Chondrocyte (in vitro differentiated cells): Measurements from ENCODE around the gene CYP27C1. TPM values are rescaled to one million over a fixed set of nuclear protein-coding genes. Genes with fewer than 3 reads are reported as not detected.

ENCODE experiments used
- DNase-seq: peaks from one replicate; pipeline ENCODE4 v3.0.0; 2021; ENCODE audit warnings: mixed read lengths, low spot score
- H3K27ac Mint-ChIP-seq: one replicate; pipeline ENCODE4 v1.8.0; 2021; ENCODE audit warnings: mild to moderate bottlenecking, moderate library complexity, mixed read lengths; ENCODE audit not compliant: unreplicated experiment
- H3K27me3 Mint-ChIP-seq: 2 replicates; pipeline ENCODE4 v1.8.0; 2021; ENCODE audit warnings: low read depth, mixed read lengths
- H3K36me3 Mint-ChIP-seq: 2 replicates; pipeline ENCODE4 v1.8.0; 2021; ENCODE audit warnings: low read depth, mixed read lengths
- H3K4me1 Mint-ChIP-seq: 2 replicates; pipeline ENCODE4 v1.8.0; 2021; ENCODE audit warnings: low read depth, mild to moderate bottlenecking, mixed read lengths
- H3K4me3 Mint-ChIP-seq: one replicate; pipeline ENCODE4 v1.8.0; 2021; ENCODE audit warnings: mild to moderate bottlenecking, moderate library complexity, mixed read lengths; ENCODE audit not compliant: unreplicated experiment
- H3K9me3 Mint-ChIP-seq: 2 replicates; pipeline ENCODE4 v1.8.0; 2021; ENCODE audit warnings: low read depth, mixed read lengths
- CTCF ChIP-seq: fragments of 200-600 bp; sonication (generic); IDR thresholded peaks from 2 replicates; pipeline ENCODE4 v1.5.0; 2021; ENCODE audit warnings: antibody characterized with exemption, mild to moderate bottlenecking, moderate library complexity
- total RNA-seq: library from RNA; stranded (reverse); gene quantifications from 3 replicates; pipeline ENCODE4 v1.2.1, GENCODE V29; 2021

Gene CYP27C1
- total RNA-seq, 1 donor from 2014 or later = 11.7 TPM

GRCh38 chr2:127187081-127187775, 32.9 kb downstream of the CYP27C1 start:
- Mint-ChIP-seq H3K27me3 (no peaks in the 10 kb centered on the region), H3K27ac (no peak overlapping the region), H3K4me3 (no peak overlapping the region), H3K9me3 (peaks cover 5% of the 10 kb centered on the region), H3K36me3 (peaks cover 30% of the 10 kb centered on the region), H3K4me1 (no peaks in the 10 kb centered on the region)
- DNase-seq = no peak
- no peak for TF ChIP-seq CTCF

GRCh38 chr2:127185705-127186104, 34.4 kb downstream of the CYP27C1 start:
- H3K9me3 Mint-ChIP-seq = peaks cover 6% of the 10 kb centered on the region
- peaks cover 27% of the 10 kb centered on the region for H3K36me3 Mint-ChIP-seq
- no peak overlapping the region for H3K27ac Mint-ChIP-seq
- DNase-seq = no peak
- H3K27me3 Mint-ChIP-seq = no peaks in the 10 kb centered on the region
- H3K4me3 Mint-ChIP-seq = no peak overlapping the region
- TF ChIP-seq CTCF = no peak
- H3K4me1 Mint-ChIP-seq = no peaks in the 10 kb centered on the region

DNA sequence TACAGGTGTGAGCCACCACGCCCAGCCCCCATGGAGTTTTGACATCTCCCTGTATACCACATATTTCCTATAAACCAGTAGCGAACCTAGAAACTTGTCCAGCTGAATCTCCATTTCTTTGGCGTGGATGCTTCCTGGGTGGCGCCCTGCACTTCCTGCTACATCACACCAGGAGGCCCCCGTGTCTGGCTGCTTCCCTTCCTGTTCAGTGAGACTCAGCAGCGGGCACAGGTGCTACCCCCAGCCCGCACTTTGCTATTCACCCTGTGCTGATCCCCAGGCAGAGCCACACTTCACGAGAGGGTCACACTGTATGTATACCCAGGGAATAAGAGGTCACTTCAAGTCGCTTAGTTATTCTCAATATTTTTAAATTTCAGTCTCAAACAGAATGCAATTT, 35.0 kb downstream of the CYP27C1 start:
- no peaks in the 10 kb centered on the region for H3K4me1 Mint-ChIP-seq
- no peak overlapping the region for H3K27ac Mint-ChIP-seq
- H3K9me3 Mint-ChIP-seq = peaks cover 12% of the 10 kb centered on the region
- H3K36me3 Mint-ChIP-seq = peaks cover 31% of the 10 kb centered on the region
- no peaks in the 10 kb centered on the region for H3K27me3 Mint-ChIP-seq
- no peak for DNase-seq
- TF ChIP-seq CTCF = no peak
- H3K4me3 Mint-ChIP-seq = no peak overlapping the region

DNA sequence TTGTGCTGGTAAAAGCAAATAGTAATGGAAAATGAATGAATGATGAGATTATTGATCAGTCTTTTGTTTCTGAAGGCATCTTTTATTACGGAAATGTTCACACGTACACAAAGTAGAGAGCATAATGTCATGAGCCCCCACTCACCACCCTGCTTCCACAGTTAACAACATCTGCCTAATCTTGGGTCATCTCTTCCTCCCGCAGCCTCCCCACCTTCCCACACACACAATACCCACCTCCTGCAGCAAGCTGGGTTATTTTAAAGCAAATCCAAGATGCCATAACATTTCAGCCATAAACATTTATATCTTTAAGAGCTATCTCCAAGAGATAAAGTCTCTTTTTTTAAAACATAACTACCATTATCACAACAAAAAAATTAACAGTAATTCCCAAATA, 36.3 kb downstream of the CYP27C1 start:
- H3K27me3 Mint-ChIP-seq = no peaks in the 10 kb centered on the region
- H3K36me3 Mint-ChIP-seq = peaks cover 27% of the 10 kb centered on the region
- no peak for TF ChIP-seq CTCF
- no peak overlapping the region for H3K4me3 Mint-ChIP-seq
- DNase-seq = no peak
- no peak overlapping the region for H3K27ac Mint-ChIP-seq
- H3K9me3 Mint-ChIP-seq = peaks cover 18% of the 10 kb centered on the region
- no peaks in the 10 kb centered on the region for H3K4me1 Mint-ChIP-seq

GRCh38 chr2:127182626-127183458, 37.3 kb downstream of the CYP27C1 start:
- Mint-ChIP-seq H3K27me3 (no peaks in the 10 kb centered on the region), H3K4me3 (no peak overlapping the region), H3K36me3 (peaks cover 24% of the 10 kb centered on the region), H3K9me3 (peaks cover 18% of the 10 kb centered on the region), H3K4me1 (no peaks in the 10 kb centered on the region), H3K27ac (no peak overlapping the region)
- no peak for TF ChIP-seq CTCF
- DNase-seq = no peak
